Measurements from ENCODE around the gene SH3BP5.

The SH3BP5 gene, protein sequence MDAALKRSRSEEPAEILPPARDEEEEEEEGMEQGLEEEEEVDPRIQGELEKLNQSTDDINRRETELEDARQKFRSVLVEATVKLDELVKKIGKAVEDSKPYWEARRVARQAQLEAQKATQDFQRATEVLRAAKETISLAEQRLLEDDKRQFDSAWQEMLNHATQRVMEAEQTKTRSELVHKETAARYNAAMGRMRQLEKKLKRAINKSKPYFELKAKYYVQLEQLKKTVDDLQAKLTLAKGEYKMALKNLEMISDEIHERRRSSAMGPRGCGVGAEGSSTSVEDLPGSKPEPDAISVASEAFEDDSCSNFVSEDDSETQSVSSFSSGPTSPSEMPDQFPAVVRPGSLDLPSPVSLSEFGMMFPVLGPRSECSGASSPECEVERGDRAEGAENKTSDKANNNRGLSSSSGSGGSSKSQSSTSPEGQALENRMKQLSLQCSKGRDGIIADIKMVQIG

DNA sequence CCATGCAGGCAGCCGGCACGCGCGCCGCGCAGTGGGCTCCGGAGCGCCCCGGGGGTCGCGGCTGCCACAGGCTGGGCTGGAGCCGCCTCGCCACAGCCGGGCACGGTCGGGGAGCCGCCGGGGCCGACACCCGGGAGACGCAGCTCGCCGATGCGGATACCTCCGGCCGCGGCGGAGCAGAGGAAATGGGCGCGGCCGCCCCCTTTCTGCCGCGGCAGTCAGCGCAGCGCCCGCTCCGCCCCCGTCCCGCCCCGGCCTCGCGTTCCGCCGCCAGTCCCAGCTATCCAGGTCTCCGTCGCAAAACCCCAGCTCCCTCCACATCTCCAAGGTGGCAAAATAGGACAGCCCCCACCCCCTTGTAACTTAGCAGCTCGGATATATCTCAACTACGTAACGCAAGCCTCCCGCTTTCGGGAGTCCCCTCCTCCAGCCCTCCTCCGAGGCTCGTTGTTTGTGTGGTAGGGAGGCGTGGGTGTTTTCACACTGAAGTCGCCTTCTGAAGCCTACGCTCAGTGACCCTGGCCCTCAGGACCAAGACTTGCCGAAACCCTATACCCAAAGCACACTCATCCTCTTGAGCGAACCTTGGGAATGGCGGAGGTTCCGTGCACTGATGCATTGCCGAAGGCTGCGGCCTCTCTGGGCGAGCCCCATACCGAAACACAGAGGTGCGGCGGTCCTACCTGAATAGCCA is at the start of gene SH3BP5:
TSS of gene SH3BP5 (minus strand) at position 182 of the 694 bp plus-strand sequence. CDS start at position 4, 178 bp downstream.
- TF ChIP-seq, protein P1, sequence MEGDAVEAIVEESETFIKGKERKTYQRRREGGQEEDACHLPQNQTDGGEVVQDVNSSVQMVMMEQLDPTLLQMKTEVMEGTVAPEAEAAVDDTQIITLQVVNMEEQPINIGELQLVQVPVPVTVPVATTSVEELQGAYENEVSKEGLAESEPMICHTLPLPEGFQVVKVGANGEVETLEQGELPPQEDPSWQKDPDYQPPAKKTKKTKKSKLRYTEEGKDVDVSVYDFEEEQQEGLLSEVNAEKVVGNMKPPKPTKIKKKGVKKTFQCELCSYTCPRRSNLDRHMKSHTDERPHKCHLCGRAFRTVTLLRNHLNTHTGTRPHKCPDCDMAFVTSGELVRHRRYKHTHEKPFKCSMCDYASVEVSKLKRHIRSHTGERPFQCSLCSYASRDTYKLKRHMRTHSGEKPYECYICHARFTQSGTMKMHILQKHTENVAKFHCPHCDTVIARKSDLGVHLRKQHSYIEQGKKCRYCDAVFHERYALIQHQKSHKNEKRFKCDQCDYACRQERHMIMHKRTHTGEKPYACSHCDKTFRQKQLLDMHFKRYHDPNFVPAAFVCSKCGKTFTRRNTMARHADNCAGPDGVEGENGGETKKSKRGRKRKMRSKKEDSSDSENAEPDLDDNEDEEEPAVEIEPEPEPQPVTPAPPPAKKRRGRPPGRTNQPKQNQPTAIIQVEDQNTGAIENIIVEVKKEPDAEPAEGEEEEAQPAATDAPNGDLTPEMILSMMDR (IDR thresholded peaks at IDR 0.05) = peak; percentile 59

DNA sequence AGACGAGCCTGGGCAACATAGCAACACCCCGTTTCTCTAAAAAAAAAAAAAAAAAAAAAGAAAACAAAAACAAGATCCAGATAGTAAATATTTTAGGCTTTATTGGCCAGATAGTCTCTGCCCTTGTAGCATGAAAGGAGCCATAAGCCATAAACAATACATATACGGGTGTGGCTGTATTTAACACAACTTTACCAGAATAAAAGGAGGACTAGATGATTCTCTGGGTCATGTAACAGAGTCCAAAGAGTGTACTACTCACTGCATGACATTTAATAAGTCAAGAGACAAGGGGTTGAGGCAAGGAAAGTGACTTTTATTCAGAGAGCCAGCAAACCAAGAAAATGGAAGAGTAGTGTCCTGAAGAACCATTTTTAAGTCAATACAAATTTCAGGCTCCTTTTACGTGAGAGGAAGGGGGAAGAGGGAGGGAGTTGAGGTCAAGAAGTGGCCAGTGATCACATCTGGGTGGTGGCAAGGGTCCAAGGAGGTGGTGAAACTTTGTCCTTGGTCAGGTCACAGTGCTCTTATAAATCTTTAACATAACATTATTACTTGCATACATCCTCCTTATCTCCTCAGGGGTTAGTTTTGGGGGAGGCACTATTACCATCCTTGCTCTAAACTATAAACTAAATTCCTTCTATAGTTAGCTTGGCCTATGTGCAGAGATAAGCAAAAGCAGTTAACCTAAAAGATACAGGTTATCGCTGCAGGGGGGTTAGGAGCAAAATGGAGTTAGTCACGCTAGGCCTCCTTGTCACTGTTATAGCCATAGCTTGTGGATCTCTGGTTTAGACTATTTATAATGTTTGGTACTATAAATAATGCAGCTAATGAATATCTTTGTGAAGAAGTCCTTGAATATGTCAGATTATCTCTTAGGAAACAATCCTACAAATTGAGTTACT is 48.8 kb upstream of the SH3BP5 start:
- TF ChIP-seq, protein P1 (IDR thresholded peaks at IDR 0.05) = no peak

DNA sequence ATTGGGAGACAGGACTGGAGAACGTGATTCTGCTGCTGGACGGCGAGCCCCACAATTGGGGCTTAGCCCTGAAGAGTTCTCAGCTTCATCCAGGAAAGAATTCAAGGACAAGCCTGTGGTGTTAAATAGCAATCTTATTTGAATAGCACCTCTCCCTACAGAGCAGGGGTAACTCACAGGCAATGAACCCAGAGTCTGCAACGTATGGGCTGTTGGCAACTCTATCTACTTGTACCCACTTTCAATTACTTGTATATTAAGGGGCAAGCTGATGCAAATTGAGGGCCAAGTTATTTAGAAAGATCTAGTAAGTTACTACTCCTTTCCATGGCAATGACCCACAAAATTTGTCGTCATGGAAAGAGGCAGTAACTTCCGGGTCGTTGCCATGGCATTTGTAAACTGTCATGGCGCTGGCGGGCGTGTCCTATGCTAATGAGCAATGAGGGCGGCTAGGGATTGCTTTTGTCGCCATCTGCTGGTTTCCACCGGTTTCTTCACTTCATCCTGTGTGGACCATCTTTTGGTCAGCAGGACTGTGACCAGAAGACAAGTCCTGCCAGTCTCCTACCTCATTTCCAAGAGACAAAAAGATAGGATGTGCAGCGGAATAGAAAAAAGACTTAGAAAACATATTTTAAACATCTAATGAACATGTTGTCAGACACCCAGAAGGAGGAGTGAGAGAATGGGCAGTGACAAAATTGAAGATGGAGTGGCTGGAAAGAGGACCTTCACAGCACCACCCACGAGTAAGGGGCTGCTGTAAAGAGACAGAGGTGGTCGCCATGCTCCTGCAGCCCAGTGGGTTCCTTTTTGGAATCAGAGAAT is 45.8 kb upstream of the SH3BP5 start:
- TF ChIP-seq, protein P1 (IDR thresholded peaks at IDR 0.05) = peak; percentile 78

DNA sequence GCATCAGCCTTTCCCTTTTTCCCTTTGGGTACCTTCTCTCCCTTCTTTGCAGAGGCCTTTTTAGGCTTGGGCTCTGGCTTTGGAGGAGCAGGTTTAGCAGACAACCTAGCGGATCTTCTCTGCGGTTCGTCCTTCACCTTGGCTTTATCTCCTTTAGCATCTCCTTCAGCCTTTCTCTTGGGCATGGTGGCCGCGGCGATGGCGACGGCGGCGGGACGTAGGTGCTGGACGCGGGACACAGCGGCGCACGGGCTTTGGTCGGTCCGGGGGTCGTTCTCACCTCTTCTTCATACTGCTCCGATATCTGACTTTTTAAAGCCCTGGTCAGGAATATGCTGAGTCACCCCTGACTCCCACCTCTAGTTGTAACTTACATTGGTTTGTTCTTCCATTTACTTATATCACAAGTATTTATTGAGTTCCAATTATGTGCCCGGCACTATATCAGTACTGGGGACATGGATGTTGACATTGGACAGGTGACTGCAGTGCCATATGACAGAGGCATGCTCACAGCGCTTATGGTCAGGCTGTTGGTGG is 43.1 kb upstream of the SH3BP5 start:
- TF ChIP-seq, protein P1 (IDR thresholded peaks at IDR 0.05) = no peak

DNA sequence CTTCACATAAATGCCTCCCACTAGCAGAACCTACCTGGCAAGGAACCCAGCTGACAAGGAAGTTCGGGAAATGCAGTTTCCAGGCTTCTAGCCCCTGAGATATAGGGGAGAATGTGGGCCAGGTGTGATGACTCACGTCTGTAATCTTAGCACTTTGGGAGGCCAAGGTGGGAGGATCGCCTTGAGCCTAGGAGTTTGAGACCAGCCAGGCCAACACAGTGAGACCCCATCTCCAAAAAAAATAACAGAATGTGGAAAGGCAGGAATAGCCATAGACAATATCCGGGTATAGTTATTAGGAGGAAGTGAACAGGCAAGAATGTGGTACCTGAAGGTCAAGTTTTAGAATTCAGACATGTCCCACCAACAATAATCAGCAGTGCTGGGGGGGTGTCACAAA is 40.5 kb upstream of the SH3BP5 start:
- TF ChIP-seq, protein P1 (IDR thresholded peaks at IDR 0.05) = no peak

DNA sequence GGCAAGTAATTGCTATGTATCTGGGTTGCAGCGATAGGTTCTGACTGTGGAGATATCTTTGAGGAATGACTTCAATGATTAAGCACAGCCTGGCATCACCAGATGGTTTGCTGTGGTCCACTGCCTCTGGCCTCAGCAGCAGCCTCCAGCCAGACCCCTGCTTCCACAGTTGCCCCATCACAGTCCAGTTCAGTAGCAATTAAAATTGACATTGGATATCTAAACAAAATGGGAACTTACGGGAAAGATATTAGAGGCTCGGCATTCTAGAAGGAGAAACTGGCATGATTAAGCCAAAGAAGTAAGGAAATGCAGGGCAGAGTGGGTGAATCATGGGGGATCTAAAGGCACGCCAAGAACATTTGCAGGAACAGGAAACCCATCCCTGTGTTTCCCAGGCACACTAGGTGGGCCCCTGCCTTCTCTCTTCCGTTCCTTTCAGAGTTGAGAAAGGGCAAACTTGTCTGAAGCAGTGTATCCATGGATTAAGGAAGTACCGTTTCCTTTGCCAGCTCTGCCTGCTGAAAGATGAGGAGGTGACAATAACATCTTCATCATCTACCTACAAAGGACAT is 36.3 kb upstream of the SH3BP5 start:
- TF ChIP-seq, protein P1 (IDR thresholded peaks at IDR 0.05) = no peak

Data from LNCAP (cell line).